Ovary (tissue), 9 donors: ENCODE measurements around the gene CCR5. TPM values are rescaled to one million over a fixed set of nuclear protein-coding genes. Genes with fewer than 3 reads are reported as not detected.

Source experiments
- DNase-seq, 5 donors: peaks; one replicate each; pipeline ENCODE4 v3.0.0-alpha.2; 2019 to 2020
- H3K27ac ChIP-seq, 2 donors: fragments of 200-600 bp; one replicate each; pipeline versions ENCODE4 v1.5.1 to v1.8.0; 2019 to 2022
- H3K27me3 ChIP-seq: fragments of 200-600 bp; one replicate; pipeline ENCODE4 v1.8.0; 2022
- H3K36me3 ChIP-seq: fragments of 200-600 bp; sonication (generic); one replicate; pipeline ENCODE4 v1.5.1; 2019
- H3K4me1 ChIP-seq: one replicate; pipeline ENCODE4 v1.8.1; 2013; ENCODE audit warnings: mild to moderate bottlenecking, moderate library complexity; ENCODE audit not compliant: insufficient read depth
- H3K4me3 ChIP-seq: fragments of 200-600 bp; sonication (generic); one replicate; pipeline ENCODE4 v1.5.1; 2017
- H3K9me3 ChIP-seq, 2 donors: fragments of 200-600 bp in 1 of 2; sonication (generic) in 1 of 2; one replicate each; pipeline versions ENCODE4 v1.5.1 to v1.8.1; 2013 to 2019; ENCODE audit warnings: mild to moderate bottlenecking in 1 of 2, moderate library complexity in 1 of 2
- EP300 ChIP-seq: sonication (generic); formaldehyde crosslinking; IDR thresholded peaks from one replicate; pipeline ENCODE4 v1.6.1; 2017; ENCODE audit warnings: antibody characterized with exemption
- POLR2A ChIP-seq: fragments of 450-650 bp; IDR thresholded peaks from one replicate; pipeline ENCODE4 v1.6.1; 2017; ENCODE audit warnings: antibody characterized with exemption, mild to moderate bottlenecking, moderate library complexity
- WGBS, 3 donors: extraction: QIAGEN DNeasy Blood & Tissue Kit in 1 of 3; methylation state at CpG; one replicate each; pipeline versions ENCODE4 v1.1.5 to v1.1.7; 2013 to 2017; 5-methylcytosine and 5-hydroxymethylcytosine counted together
- intact Hi-C, 4 donors: fragments of 100-400 bp; cut with DNase I; formaldehyde crosslinking; loops; one replicate each; pipeline versions ENCODE4 v1.11.0 to v1.15.1; 2022 to 2023
- polyA plus RNA-seq, 2 donors: library from polyadenylated mRNA; stranded (reverse); fragments of 200-250 nt in 1 of 2; fragments of 350-450 nt in 1 of 2; fragmentation: Illumina TruSeq in 1 of 2; extraction: RNeasy Lipid Tissue Mini Kit (QIAGEN cat#74804) in 1 of 2; gene quantifications; one replicate each; pipeline ENCODE4 v1.2.3, GENCODE V29; 2013 to 2014
- total RNA-seq, 7 donors: library from RNA; depleted of rRNA in 2 of 7; stranded (reverse); fragments of >200 nt in 2 of 7; fragmentation: NEBNext Ultra II Directional in 3 of 7; extraction: Animal tissue kit (Norgen Biotek cat#: 25700) in 3 of 7; gene quantifications; one replicate each; pipeline versions ENCODE4 v1.1.0 to v1.2.4, GENCODE V29; 2016 to 2023
- TF ChIP-seq, protein P1 (sequence below), 3 donors: fragments of 450-650 bp in 2 of 3; fragments of 200-600 bp in 1 of 3; IDR thresholded peaks; one replicate each; pipeline versions ENCODE4 v1.5.1 to v1.8.0; 2016 to 2022; ENCODE audit warnings: antibody characterized with exemption in 3 of 3, mild to moderate bottlenecking in 1 of 3
- donor health status: DM: no; HTN: no; CAD: no; lungs with moderate emphysema.
- donor health status: DM: no; HTN: no; CAD: no.
- donor health status: Bipolar disorder and iron deficiency.
- donor health status: DM: yes; HTN: yes; CAD: no.
- donor health status: DM: no; HTN: no; CAD: no.
- donor health status: DM: yes; HTN: yes; CAD: no.

Gene CCR5
- total and polyA plus RNA-seq, 9 donors = 0.23 to 7.4 (median 0.92) TPM

DNA sequence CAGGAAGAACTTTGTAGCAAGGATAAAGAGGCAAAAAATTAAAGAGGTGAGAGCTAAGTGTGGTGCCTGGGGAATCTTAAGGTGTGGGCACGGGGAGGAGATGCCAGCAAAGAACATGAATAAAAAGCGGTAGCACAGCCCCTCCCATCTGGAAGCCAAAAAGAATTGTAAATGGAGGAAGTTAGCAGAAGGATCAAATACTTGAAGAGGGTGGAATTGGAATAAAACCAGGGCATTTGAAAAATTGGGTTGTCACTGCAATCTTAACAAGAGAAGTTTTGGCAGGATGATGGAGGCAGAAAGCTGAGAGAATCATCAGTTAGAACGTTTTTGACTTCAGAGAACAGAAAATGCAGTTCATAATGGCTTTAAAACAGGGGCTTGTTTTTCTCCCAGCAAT, 14.5 kb upstream of the CCR5 start:
- intact Hi-C loops = no loop called here
- H3K4me1 ChIP-seq = no peaks in the 10 kb centered on the region
- no peaks in the 10 kb centered on the region for H3K27me3 ChIP-seq
- H3K27ac ChIP-seq = no peak overlapping the region
- DNase-seq = no peak
- TF ChIP-seq EP300 = no peak
- TF ChIP-seq POLR2A = no peak
- TF ChIP-seq, protein P1, sequence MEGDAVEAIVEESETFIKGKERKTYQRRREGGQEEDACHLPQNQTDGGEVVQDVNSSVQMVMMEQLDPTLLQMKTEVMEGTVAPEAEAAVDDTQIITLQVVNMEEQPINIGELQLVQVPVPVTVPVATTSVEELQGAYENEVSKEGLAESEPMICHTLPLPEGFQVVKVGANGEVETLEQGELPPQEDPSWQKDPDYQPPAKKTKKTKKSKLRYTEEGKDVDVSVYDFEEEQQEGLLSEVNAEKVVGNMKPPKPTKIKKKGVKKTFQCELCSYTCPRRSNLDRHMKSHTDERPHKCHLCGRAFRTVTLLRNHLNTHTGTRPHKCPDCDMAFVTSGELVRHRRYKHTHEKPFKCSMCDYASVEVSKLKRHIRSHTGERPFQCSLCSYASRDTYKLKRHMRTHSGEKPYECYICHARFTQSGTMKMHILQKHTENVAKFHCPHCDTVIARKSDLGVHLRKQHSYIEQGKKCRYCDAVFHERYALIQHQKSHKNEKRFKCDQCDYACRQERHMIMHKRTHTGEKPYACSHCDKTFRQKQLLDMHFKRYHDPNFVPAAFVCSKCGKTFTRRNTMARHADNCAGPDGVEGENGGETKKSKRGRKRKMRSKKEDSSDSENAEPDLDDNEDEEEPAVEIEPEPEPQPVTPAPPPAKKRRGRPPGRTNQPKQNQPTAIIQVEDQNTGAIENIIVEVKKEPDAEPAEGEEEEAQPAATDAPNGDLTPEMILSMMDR (IDR thresholded peaks at IDR 0.05) = no peak
- no peak overlapping the region for H3K4me3 ChIP-seq
- 52 to 56% (median 54%) methylated on average over 3 of the region's 3 CpGs for WGBS, 3 donors
- no peaks in the 10 kb centered on the region for H3K9me3 ChIP-seq
- no peaks in the 10 kb centered on the region for H3K36me3 ChIP-seq

DNA sequence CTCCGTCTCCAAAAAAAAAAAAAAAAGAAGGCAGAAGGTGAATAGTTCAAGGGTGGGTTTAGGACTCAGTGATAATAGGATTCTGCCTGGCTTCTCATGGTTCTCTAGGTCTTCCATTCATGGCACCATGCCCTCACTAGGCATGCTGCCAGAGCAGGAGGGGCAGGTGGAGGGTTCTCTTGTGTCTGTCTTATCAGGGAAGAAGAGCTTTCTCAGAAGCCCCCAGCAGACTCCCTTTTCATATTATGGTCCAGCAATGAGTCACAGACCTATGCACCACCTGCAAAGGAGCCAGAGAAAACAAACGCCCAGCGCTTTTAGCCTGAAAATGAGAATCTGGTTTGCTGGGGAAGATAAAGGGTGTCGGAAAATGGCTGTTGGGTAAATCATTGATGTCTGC, 13.8 kb upstream of the CCR5 start:
- DNase-seq = no peak
- Histone ChIP-seq H3K36me3 (no peaks in the 10 kb centered on the region), H3K27me3 (no peaks in the 10 kb centered on the region), H3K27ac (no peak overlapping the region), H3K4me3 (no peak overlapping the region), H3K4me1 (no peaks in the 10 kb centered on the region), H3K9me3 (no peaks in the 10 kb centered on the region)
- intact Hi-C loops = no loop called here
- TF ChIP-seq EP300 (no peak), POLR2A (no peak)
- TF ChIP-seq, protein P1 (IDR thresholded peaks at IDR 0.05) = no peak
- 60 to 75% (median 62%) methylated on average over 4 of the region's 4 CpGs for WGBS, 3 donors

DNA sequence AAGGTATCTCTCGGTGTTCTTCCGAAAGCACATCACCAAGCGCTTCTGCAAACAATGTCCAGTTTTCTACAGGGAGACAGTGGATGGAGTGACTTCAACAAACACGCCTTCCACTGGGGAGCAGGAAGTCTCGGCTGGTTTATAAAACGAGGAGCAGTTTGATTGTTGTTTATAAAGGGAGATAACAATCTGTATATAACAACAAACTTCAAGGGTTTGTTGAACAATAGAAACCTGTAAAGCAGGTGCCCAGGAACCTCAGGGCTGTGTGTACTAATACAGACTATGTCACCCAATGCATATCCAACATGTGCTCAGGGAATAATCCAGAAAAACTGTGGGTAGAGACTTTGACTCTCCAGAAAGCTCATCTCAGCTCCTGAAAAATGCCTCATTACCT, 12.3 kb upstream of the CCR5 start:
- H3K27ac ChIP-seq = no peak overlapping the region
- WGBS, 3 donors = 84 to 88% (median 85%) methylated on average over 6 of the region's 6 CpGs
- H3K27me3 ChIP-seq = no peaks in the 10 kb centered on the region
- H3K4me3 ChIP-seq = no peak overlapping the region
- no peak for DNase-seq
- TF ChIP-seq EP300 = no peak
- no peaks in the 10 kb centered on the region for H3K9me3 ChIP-seq
- intact Hi-C loops = no loop called here
- no peaks in the 10 kb centered on the region for H3K36me3 ChIP-seq
- H3K4me1 ChIP-seq = no peaks in the 10 kb centered on the region

DNA sequence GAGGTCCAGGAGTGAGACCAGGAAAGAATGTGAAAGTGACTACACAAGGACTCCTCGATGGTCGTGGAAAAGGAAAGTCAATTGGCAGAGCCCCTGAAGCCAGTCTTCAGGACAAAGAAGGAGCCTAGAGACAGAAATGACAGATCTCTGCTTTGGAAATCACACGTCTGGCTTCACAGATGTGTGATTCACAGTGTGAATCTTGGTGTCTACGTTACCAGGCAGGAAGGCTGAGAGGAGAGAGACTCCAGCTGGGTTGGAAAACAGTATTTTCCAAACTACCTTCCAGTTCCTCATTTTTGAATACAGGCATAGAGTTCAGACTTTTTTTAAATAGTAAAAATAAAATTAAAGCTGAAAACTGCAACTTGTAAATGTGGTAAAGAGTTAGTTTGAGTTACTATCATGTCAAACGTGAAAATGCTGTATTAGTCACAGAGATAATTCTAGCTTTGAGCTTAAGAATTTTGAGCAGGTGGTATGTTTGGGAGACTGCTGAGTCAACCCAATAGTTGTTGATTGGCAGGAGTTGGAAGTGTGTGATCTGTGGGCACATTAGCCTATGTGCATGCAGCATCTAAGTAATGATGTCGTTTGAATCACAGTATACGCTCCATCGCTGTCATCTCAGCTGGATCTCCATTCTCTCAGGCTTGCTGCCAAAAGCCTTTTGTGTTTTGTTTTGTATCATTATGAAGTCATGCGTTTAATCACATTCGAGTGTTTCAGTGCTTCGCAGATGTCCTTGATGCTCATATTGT, 10.8 kb upstream of the CCR5 start:
- intact Hi-C loops = no loop called here
- H3K27ac ChIP-seq = no peak overlapping the region

DNA sequence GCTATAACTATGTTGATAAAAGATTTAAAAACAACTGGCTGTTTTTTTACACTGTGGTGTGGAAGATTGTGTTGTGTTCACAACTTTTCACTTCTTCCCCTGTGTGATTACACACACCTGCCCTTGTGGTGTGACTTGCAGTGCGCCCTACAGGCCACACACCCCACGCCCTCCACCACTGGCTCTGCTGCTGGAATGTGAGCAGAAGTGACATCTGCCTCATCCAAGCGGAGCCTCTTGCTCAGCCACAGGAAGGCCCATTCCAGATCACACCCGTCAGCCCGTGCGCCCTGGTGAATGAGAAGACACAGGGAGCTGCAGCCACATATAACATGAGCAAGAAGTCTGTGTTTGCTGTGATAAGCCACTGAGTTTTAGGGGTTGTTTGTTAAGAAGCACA, 9.8 kb upstream of the CCR5 start:
- Histone ChIP-seq H3K4me1 (no peaks in the 10 kb centered on the region), H3K4me3 (no peak overlapping the region), H3K27ac (no peak overlapping the region), H3K9me3 (no peaks in the 10 kb centered on the region), H3K27me3 (no peaks in the 10 kb centered on the region), H3K36me3 (no peaks in the 10 kb centered on the region)
- intact Hi-C loops = no loop called here
- 67 to 78% (median 75%) methylated on average over 6 of the region's 6 CpGs for WGBS, 3 donors
- TF ChIP-seq EP300 = no peak
- DNase-seq = no peak

More for the DNA sequence above, 10.8 kb upstream of the CCR5 start:
- H3K4me1 ChIP-seq = no peaks in the 10 kb centered on the region
- TF ChIP-seq EP300 (no peak), POLR2A (no peak)
- TF ChIP-seq, protein P1 (IDR thresholded peaks at IDR 0.05) = no peak
- no peak overlapping the region for H3K4me3 ChIP-seq
- DNase-seq = no peak
- H3K36me3 ChIP-seq = no peaks in the 10 kb centered on the region
- 18 to 34% (median 26%) methylated on average over 11 of the region's 11 CpGs for WGBS, 3 donors
- no peaks in the 10 kb centered on the region for H3K27me3 ChIP-seq
- no peaks in the 10 kb centered on the region for H3K9me3 ChIP-seq
